Lung (tissue), 12 donors: ENCODE measurements around the gene SS18L1. TPM values are rescaled to one million over a fixed set of nuclear protein-coding genes. Genes with fewer than 3 reads are reported as not detected.

ENCODE experiments used
- ATAC-seq: fragments of 200-7000 bp; cut with Tn5 transposase; one replicate; pipeline ENCODE4 v1.9.1; 2020; ENCODE audit warnings: moderate number of reproducible peaks; ENCODE audit not compliant: insufficient read depth, low FRiP score
- DNase-seq, 3 donors: peaks; one replicate each; pipeline ENCODE4 v3.0.0-alpha.2; 2013 to 2017
- H3K27ac ChIP-seq, 2 donors: one replicate each; pipeline ENCODE4 v1.5.1; 2013; ENCODE audit warnings: mild to moderate bottlenecking in 2 of 2, moderate library complexity in 2 of 2, control low read depth in 1 of 2, inconsistent platforms in 1 of 2, low read depth in 1 of 2, low read length in 1 of 2
- H3K27me3 ChIP-seq, 3 donors: one replicate each; pipeline ENCODE4 v1.5.1; 2013; ENCODE audit warnings: low read length in 2 of 3; ENCODE audit not compliant: control insufficient read depth in 3 of 3, insufficient read depth in 3 of 3
- H3K36me3 ChIP-seq, 4 donors: one replicate each; pipeline ENCODE4 v1.5.1; 2013; ENCODE audit warnings: low read length in 4 of 4, mild to moderate bottlenecking in 1 of 4, moderate library complexity in 1 of 4; ENCODE audit not compliant: control insufficient read depth in 4 of 4, insufficient read depth in 4 of 4
- H3K4me1 ChIP-seq, 5 donors: one replicate each; pipeline ENCODE4 v1.5.1; 2013; ENCODE audit warnings: low read length in 5 of 5, mild to moderate bottlenecking in 2 of 5, moderate library complexity in 1 of 5; ENCODE audit not compliant: control insufficient read depth in 5 of 5, insufficient read depth in 5 of 5
- H3K4me3 ChIP-seq: one replicate; pipeline ENCODE4 v1.5.1; 2013; ENCODE audit warnings: mild to moderate bottlenecking, control low read depth, moderate library complexity
- H3K9ac ChIP-seq, 2 donors: one replicate each; pipeline ENCODE4 v1.5.1; 2013; ENCODE audit warnings: low read length in 2 of 2, control low read depth in 1 of 2; ENCODE audit not compliant: insufficient read depth in 1 of 2
- H3K9me3 ChIP-seq, 4 donors: one replicate each; pipeline ENCODE4 v1.5.1; 2013; ENCODE audit warnings: low read length in 3 of 4, mild to moderate bottlenecking in 1 of 4, moderate library complexity in 1 of 4; ENCODE audit not compliant: control insufficient read depth in 4 of 4, insufficient read depth in 3 of 4
- WGBS, 2 donors: extraction: QIAGEN DNeasy Blood & Tissue Kit; methylation state at CpG; one replicate each; pipeline ENCODE4 v1.1.7; 2013; 5-methylcytosine and 5-hydroxymethylcytosine counted together
- polyA plus RNA-seq, 2 donors: library from polyadenylated mRNA; stranded (reverse); fragments of 200-250 nt; gene quantifications; one replicate each; pipeline ENCODE4 v1.2.1, GENCODE V29; 2013
- total RNA-seq, 2 donors: library from RNA; depleted of rRNA in 1 of 2; stranded (reverse); fragments of >200 nt in 1 of 2; gene quantifications; one replicate each; pipeline ENCODE4 v1.2.1, GENCODE V29; 2014 to 2021
- TF ChIP-seq, protein P1 (sequence below): IDR thresholded peaks from 2 replicates; pipeline ENCODE4 v1.5.1; 2012; ENCODE audit warnings: mild to moderate bottlenecking; ENCODE audit errors: control extremely low read depth, extremely low read depth
- donor health status: control.
- donor health status: control.
- donor health status: Bipolar disorder and iron deficiency.
- donor health status: healthy.
- donor health status: DM: yes; HTN: yes; CAD: no.

Gene SS18L1
- total and polyA plus RNA-seq, 4 donors = 7.2 to 24.1 (median 14.9) TPM

DNA sequence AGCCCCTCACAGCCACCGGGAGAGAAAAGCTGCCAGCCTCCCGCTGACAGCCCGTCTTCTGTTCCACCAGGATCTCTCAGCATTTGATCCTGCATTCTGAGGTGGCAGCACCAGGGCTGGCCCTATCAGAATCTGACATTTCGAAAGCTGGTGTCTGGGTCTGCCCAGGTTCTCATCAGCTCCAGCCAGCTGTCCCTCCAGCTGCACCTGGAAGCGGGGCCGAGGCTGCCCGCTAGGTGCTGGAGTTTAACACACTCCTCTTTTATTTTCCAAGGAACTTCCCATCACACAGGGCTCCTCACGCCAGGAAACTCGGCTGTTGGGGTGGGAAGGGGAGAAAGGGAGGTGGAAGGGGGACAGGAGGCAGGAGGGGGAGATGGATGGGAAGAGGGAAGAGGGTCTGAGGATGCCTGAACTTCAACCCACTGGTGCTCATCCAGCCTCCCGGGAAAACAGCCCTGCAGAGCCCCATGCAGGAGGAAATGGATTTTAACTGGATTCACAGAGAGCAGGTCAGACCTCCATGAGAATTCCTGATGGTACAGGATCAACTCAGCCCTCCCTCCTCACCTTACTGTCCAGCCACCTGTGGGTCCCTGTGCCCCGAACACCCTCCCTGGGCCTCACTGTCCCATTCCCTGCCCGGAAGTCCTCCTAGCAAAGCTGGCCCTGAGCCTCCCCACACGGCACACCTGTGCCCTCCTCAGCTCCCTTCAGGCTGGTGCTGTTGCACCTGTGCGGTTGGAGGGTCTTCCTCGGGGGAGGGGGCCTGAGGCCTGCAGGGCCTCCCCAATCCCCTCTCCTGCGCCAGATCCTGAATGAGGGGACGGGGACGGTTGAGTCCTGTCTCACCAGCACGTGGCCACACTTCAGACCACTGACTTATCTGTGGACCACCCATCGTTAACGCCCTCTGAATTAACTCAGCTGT, 25.2 kb upstream of the SS18L1 start:
- Histone ChIP-seq H3K27me3 (peaks cover 0 to 20% (median 9%) of the 10 kb centered on the region in 3 donors), H3K9ac (no peak overlapping the region)
- ATAC-seq = no peak

DNA sequence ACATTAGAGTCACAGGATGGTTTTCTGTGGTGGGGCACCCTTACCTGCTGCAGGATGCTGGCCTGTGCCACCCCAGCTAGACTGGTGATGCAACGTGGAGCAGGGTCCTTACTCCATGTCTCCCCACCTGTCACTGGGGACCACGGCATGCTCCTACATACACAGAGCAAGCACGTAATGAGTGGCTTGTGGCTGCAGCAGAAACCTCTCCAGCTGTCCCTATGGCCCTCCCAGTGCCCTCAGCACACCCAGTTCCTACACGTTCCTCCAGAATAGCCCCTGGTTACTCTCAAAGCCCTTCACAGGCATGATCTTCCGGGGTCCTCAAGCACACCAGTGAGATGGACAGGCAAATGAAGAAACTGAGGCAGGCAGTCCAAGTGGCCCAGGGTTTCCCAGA, 24.5 kb upstream of the SS18L1 start:
- Histone ChIP-seq H3K4me1 (peaks cover 0 to 11% (median 6%) of the 10 kb centered on the region in 5 donors), H3K27me3 (peaks cover 0 to 20% (median 9%) of the 10 kb centered on the region in 3 donors), H3K9me3 (peaks cover 0 to 11% (median 0%) of the 10 kb centered on the region in 4 donors), H3K9ac (no peak overlapping the region), H3K27ac (peak overlapping the region; percentile 8 to 82), H3K4me3 (no peak overlapping the region), H3K36me3 (peaks cover 0 to under 1% (median 0%) of the 10 kb centered on the region in 4 donors)
- 69 to 80% methylated on average over 5 of the region's 5 CpGs for WGBS, 2 donors
- ATAC-seq (no peak), DNase-seq (no peak)
- TF ChIP-seq, protein P1, sequence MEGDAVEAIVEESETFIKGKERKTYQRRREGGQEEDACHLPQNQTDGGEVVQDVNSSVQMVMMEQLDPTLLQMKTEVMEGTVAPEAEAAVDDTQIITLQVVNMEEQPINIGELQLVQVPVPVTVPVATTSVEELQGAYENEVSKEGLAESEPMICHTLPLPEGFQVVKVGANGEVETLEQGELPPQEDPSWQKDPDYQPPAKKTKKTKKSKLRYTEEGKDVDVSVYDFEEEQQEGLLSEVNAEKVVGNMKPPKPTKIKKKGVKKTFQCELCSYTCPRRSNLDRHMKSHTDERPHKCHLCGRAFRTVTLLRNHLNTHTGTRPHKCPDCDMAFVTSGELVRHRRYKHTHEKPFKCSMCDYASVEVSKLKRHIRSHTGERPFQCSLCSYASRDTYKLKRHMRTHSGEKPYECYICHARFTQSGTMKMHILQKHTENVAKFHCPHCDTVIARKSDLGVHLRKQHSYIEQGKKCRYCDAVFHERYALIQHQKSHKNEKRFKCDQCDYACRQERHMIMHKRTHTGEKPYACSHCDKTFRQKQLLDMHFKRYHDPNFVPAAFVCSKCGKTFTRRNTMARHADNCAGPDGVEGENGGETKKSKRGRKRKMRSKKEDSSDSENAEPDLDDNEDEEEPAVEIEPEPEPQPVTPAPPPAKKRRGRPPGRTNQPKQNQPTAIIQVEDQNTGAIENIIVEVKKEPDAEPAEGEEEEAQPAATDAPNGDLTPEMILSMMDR = no peak

More for the DNA sequence above, 25.2 kb upstream of the SS18L1 start:
- Histone ChIP-seq H3K9me3 (peaks cover 0 to 16% (median 0%) of the 10 kb centered on the region in 4 donors), H3K36me3 (no peaks in the 10 kb centered on the region), H3K4me3 (no peak overlapping the region), H3K4me1 (peaks cover 0 to 4% (median under 1%) of the 10 kb centered on the region in 5 donors), H3K27ac (peak overlapping the region in 1 of 2 donors; percentile 82)
- no peak for DNase-seq
- WGBS, 2 donors = 65 to 75% methylated on average over 21 of the region's 21 CpGs
- TF ChIP-seq, protein P1 = no peak

DNA sequence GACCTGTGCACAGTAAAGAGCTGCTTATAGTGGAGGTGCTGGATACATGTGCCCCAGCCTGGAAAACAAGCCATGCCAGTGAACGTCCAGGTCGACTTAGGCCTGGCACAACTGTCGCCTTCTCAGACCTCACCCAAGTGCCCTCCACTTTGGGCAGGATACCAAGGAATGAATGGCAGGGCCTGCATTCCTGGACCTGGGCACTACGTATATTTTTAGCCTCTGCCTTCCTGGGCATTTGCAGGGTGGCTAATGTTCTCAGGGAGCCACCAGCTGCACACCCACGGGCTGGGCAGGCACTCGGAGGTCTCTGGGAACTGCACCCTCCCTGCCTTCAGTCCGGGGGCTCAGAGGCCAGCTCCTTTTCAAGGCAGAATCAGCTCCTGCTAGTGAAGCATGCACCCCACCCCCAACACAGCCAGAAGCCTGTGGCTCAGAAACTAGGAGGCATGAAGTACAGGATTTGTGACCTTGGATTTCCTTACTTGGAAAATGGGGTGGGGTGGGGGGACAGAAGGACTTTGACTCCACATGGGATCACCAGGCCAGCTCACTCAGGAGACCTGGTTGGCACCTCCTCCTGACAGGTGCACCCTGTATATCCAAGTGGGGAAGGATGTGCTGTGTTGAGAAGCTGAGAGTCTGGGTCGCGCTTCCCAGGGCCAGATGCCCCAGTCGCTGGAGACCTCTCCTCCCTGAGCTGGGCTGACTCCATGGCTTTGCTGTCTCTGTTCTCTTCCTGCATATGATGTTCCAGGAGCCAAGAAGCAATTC, 23.8 kb upstream of the SS18L1 start:
- peak in 1 of 3 donors; percentile 18 for DNase-seq
- Histone ChIP-seq H3K9ac (no peak overlapping the region), H3K36me3 (peaks cover 0 to 5% (median 2%) of the 10 kb centered on the region in 4 donors), H3K9me3 (peaks cover 0 to 11% (median 0%) of the 10 kb centered on the region in 4 donors), H3K4me3 (no peak overlapping the region), H3K27ac (peak overlapping the region; percentile 47 to 82), H3K27me3 (peaks cover 0 to 20% (median 9%) of the 10 kb centered on the region in 3 donors), H3K4me1 (peaks cover 0 to 12% (median 6%) of the 10 kb centered on the region in 5 donors)
- WGBS, 2 donors = 67 to 79% methylated on average over 10 of the region's 10 CpGs
- TF ChIP-seq, protein P1 = no peak
- no peak for ATAC-seq
